HUES48 (cell line): ENCODE measurements around the gene PRSS27.

ENCODE experiments used
- H3K27ac ChIP-seq: one replicate; pipeline ENCODE4 v1.7.0; 2013; ENCODE audit warnings: low read depth, low read length, inconsistent platforms
- H3K27me3 ChIP-seq: 2 replicates; pipeline ENCODE4 v1.6.1; 2013; ENCODE audit warnings: mild to moderate bottlenecking, low read length; ENCODE audit not compliant: control insufficient read depth, insufficient read depth
- H3K36me3 ChIP-seq: 2 replicates; pipeline ENCODE4 v1.6.1; 2013; ENCODE audit warnings: low read length; ENCODE audit not compliant: control insufficient read depth, insufficient read depth
- H3K4me1 ChIP-seq: 2 replicates; pipeline ENCODE4 v1.6.1; 2013; ENCODE audit warnings: mild to moderate bottlenecking, low read length; ENCODE audit not compliant: control insufficient read depth, insufficient read depth
- H3K4me3 ChIP-seq: 2 replicates; pipeline ENCODE4 v1.5.1; 2013; ENCODE audit warnings: mild to moderate bottlenecking, low read depth, low read length
- H3K9ac ChIP-seq: 2 replicates; pipeline ENCODE4 v1.6.1; 2013; ENCODE audit warnings: mild to moderate bottlenecking, low read depth, low read length, moderate library complexity
- H3K9me3 ChIP-seq: 2 replicates; pipeline ENCODE4 v1.6.1; 2013; ENCODE audit warnings: low read length; ENCODE audit not compliant: control insufficient read depth, insufficient read depth

Gene PRSS27

GRCh38 chr16:2706611-2707311 lies 13.3 kb downstream of the PRSS27 start:
- H3K27ac ChIP-seq: no peak overlapping the region
- H3K27me3 ChIP-seq: no peaks in the 10 kb centered on the region
- H3K4me3 ChIP-seq: no peak overlapping the region
- no peaks in the 10 kb centered on the region for H3K4me1 ChIP-seq
- no peak overlapping the region for H3K9ac ChIP-seq
- no peaks in the 10 kb centered on the region for H3K9me3 ChIP-seq
- H3K36me3 ChIP-seq: peaks cover 51% of the 10 kb centered on the region

GRCh38 chr16:2706085-2706484 lies 13.9 kb downstream of the PRSS27 start:
- peaks cover 56% of the 10 kb centered on the region for H3K36me3 ChIP-seq
- H3K4me3 ChIP-seq: no peak overlapping the region

GRCh38 chr16:2705351-2705750 lies 14.7 kb downstream of the PRSS27 start:
- no peak overlapping the region for H3K4me3 ChIP-seq
- H3K27me3 ChIP-seq: no peaks in the 10 kb centered on the region
- H3K9me3 ChIP-seq: no peaks in the 10 kb centered on the region
- no peak overlapping the region for H3K27ac ChIP-seq
- no peaks in the 10 kb centered on the region for H3K4me1 ChIP-seq
- H3K9ac ChIP-seq: no peak overlapping the region
- peaks cover 59% of the 10 kb centered on the region for H3K36me3 ChIP-seq

More at GRCh38 chr16:2706085-2706484, 13.9 kb downstream of the PRSS27 start:
- no peaks in the 10 kb centered on the region for H3K9me3 ChIP-seq
- no peaks in the 10 kb centered on the region for H3K27me3 ChIP-seq
- H3K27ac ChIP-seq: no peak overlapping the region
- no peaks in the 10 kb centered on the region for H3K4me1 ChIP-seq
- no peak overlapping the region for H3K9ac ChIP-seq

- H3K36me3 ChIP-seq: peaks cover 64% of the 10 kb centered on the region
- H3K9me3 ChIP-seq: no peaks in the 10 kb centered on the region
- no peak overlapping the region for H3K4me3 ChIP-seq
- no peaks in the 10 kb centered on the region for H3K27me3 ChIP-seq
- H3K4me1 ChIP-seq: no peaks in the 10 kb centered on the region
- no peak overlapping the region for H3K27ac ChIP-seq
- H3K9ac ChIP-seq: no peak overlapping the region
Measured at GRCh38 chr16:2704983-2705275, 15.1 kb downstream of the PRSS27 start.

- no peak overlapping the region for H3K9ac ChIP-seq
- no peaks in the 10 kb centered on the region for H3K9me3 ChIP-seq
- peaks cover 69% of the 10 kb centered on the region for H3K36me3 ChIP-seq
- no peak overlapping the region for H3K27ac ChIP-seq
- no peaks in the 10 kb centered on the region for H3K4me1 ChIP-seq
- no peaks in the 10 kb centered on the region for H3K27me3 ChIP-seq
- no peak overlapping the region for H3K4me3 ChIP-seq
Measured at GRCh38 chr16:2704166-2704982, 15.7 kb downstream of the PRSS27 start.

GRCh38 chr16:2702871-2703745 lies 16.9 kb downstream of the PRSS27 start:
- no peak overlapping the region for H3K27ac ChIP-seq
- H3K36me3 ChIP-seq: peaks cover 73% of the 10 kb centered on the region
- no peaks in the 10 kb centered on the region for H3K27me3 ChIP-seq
- no peak overlapping the region for H3K9ac ChIP-seq
- no peaks in the 10 kb centered on the region for H3K4me1 ChIP-seq
- no peak overlapping the region for H3K4me3 ChIP-seq
- no peaks in the 10 kb centered on the region for H3K9me3 ChIP-seq

GRCh38 chr16:2702438-2702825 lies 17.6 kb downstream of the PRSS27 start:
- H3K4me3 ChIP-seq: no peak overlapping the region
- no peaks in the 10 kb centered on the region for H3K4me1 ChIP-seq
- no peaks in the 10 kb centered on the region for H3K9me3 ChIP-seq
- H3K27me3 ChIP-seq: no peaks in the 10 kb centered on the region
- peaks cover 73% of the 10 kb centered on the region for H3K36me3 ChIP-seq
- no peak overlapping the region for H3K27ac ChIP-seq
- H3K9ac ChIP-seq: no peak overlapping the region

GRCh38 chr16:2701713-2702437 lies 18.1 kb downstream of the PRSS27 start:
- Histone ChIP-seq H3K4me1 (no peaks in the 10 kb centered on the region), H3K27ac (no peak overlapping the region), H3K4me3 (no peak overlapping the region), H3K9ac (no peak overlapping the region), H3K36me3 (peaks cover 73% of the 10 kb centered on the region), H3K9me3 (no peaks in the 10 kb centered on the region), H3K27me3 (no peaks in the 10 kb centered on the region)

GRCh38 chr16:2701272-2701671 lies 18.8 kb downstream of the PRSS27 start:
- H3K27ac ChIP-seq: no peak overlapping the region
- H3K4me1 ChIP-seq: no peaks in the 10 kb centered on the region
- no peaks in the 10 kb centered on the region for H3K9me3 ChIP-seq
- no peak overlapping the region for H3K4me3 ChIP-seq
- H3K27me3 ChIP-seq: no peaks in the 10 kb centered on the region
- H3K9ac ChIP-seq: no peak overlapping the region
- H3K36me3 ChIP-seq: peaks cover 73% of the 10 kb centered on the region

GRCh38 chr16:2700786-2701185 lies 19.2 kb downstream of the PRSS27 start:
- Histone ChIP-seq H3K27me3 (no peaks in the 10 kb centered on the region), H3K4me1 (no peaks in the 10 kb centered on the region), H3K27ac (no peak overlapping the region), H3K36me3 (peaks cover 73% of the 10 kb centered on the region), H3K9ac (no peak overlapping the region), H3K4me3 (no peak overlapping the region), H3K9me3 (no peaks in the 10 kb centered on the region)
